T1000 (cell line): ENCODE results near the gene EXOSC7.
"Not testable (repeated sequence)": the region's sequence is repeated elsewhere in the genome, so short reads cannot be mapped to it uniquely, and the experiment has no call there.

Experiments
- DNase-seq: peaks from one replicate; lab custom pipeline; 2025; ENCODE audit warnings: mixed read lengths; lab: John Stamatoyannopoulos, UW

Gene EXOSC7

GRCh38 chr3:44962621-44963393, 13.2 kb upstream of the EXOSC7 start:
- DNase-seq = peak; percentile 24

GRCh38 chr3:44963571-44964325, 12.3 kb upstream of the EXOSC7 start:
- no peak for DNase-seq

GRCh38 chr3:44965165-44965564, 10.9 kb upstream of the EXOSC7 start:
- no peak for DNase-seq

- no peak for DNase-seq
Observed at GRCh38 chr3:44966795-44967278, 9.2 kb upstream of the EXOSC7 start.

- DNase-seq = no peak
Observed at GRCh38 chr3:44968447-44968858, 7.6 kb upstream of the EXOSC7 start.

- DNase-seq = no peak
Observed at GRCh38 chr3:44969154-44969827, 6.8 kb upstream of the EXOSC7 start.

- no peak for DNase-seq
Observed at GRCh38 chr3:44969828-44970179, 6.2 kb upstream of the EXOSC7 start.

GRCh38 chr3:44970926-44971490, 5.0 kb upstream of the EXOSC7 start:
- no peak for DNase-seq

GRCh38 chr3:44974416-44974815, 1.6 kb upstream of the EXOSC7 start:
- DNase-seq = no peak

GRCh38 chr3:44981220-44981619, 5.2 kb downstream of the EXOSC7 start:
- no peak for DNase-seq

GRCh38 chr3:44981751-44982150, 5.7 kb downstream of the EXOSC7 start:
- no peak for DNase-seq

- no peak for DNase-seq
Observed at GRCh38 chr3:44982817-44983216, 6.8 kb downstream of the EXOSC7 start.

GRCh38 chr3:44983484-44983941, 7.5 kb downstream of the EXOSC7 start:
- no peak for DNase-seq

- no peak for DNase-seq
Observed at GRCh38 chr3:44984335-44984734, 8.3 kb downstream of the EXOSC7 start.

- DNase-seq = not testable (repeated sequence)
Observed at GRCh38 chr3:44986330-44986729, 10.3 kb downstream of the EXOSC7 start.

- DNase-seq = no peak
Observed at GRCh38 chr3:44987332-44987731, 11.3 kb downstream of the EXOSC7 start.

- no peak for DNase-seq
Observed at GRCh38 chr3:44988073-44988472, 12.0 kb downstream of the EXOSC7 start.

- DNase-seq = no peak
Observed at GRCh38 chr3:44989141-44989540, 13.1 kb downstream of the EXOSC7 start.

GRCh38 chr3:44989636-44990373, 13.8 kb downstream of the EXOSC7 start:
- DNase-seq = no peak

- DNase-seq = no peak
Observed at GRCh38 chr3:44991326-44991725, 15.3 kb downstream of the EXOSC7 start.
